Esophagus muscularis mucosa (tissue), 4 donors: ENCODE measurements around the gene CLEC16A.

Experiments
- CTCF ChIP-seq, 3 experiments: fragments of 200-600 bp in 2 of 3; fragments of 450-650 bp in 1 of 3; sonication (generic) in 2 of 3; IDR thresholded peaks; one replicate each; pipeline ENCODE4 v1.5.1; 2017 to 2019; ENCODE audit warnings: antibody characterized with exemption in 3 of 3, mild to moderate bottlenecking in 2 of 3, moderate library complexity in 1 of 3
- EP300 ChIP-seq: sonication (generic); formaldehyde crosslinking; IDR thresholded peaks from one replicate; pipeline ENCODE4 v1.6.1; 2017; ENCODE audit warnings: antibody characterized with exemption
- POLR2A ChIP-seq: fragments of 450-650 bp; IDR thresholded peaks from one replicate; pipeline ENCODE4 v1.6.1; 2017; ENCODE audit warnings: antibody characterized with exemption, moderate library complexity, mild to moderate bottlenecking, low read depth
- POLR2AphosphoS5 ChIP-seq, 2 donors: sonication (generic); formaldehyde crosslinking; IDR thresholded peaks; one replicate each; pipeline ENCODE4 v1.6.1; 2017; ENCODE audit warnings: antibody characterized with exemption in 2 of 2

- TF ChIP-seq CTCF (IDR thresholded peaks at IDR 0.05) (no peak), POLR2A (no peak), EP300 (no peak), POLR2AphosphoS5 (IDR thresholded peaks at IDR 0.05) (no peak)
These were observed 12.3 kb upstream of the CLEC16A start for GRCh38 chr16:10931977-10932632.
